Limb (tissue), 2 donors: Measurements from ENCODE around the gene TSEN34.
"Not testable (repeated sequence)": the region's sequence is repeated elsewhere in the genome, so short reads cannot be mapped to it uniquely, and the experiment has no call there.

ENCODE experiments used
- DNase-seq, 2 donors: peaks; one replicate each; pipeline ENCODE4 v3.0.0-alpha.2; 2016; ENCODE audit errors: extremely low spot score in 2 of 2

TSEN34 gene

DNA sequence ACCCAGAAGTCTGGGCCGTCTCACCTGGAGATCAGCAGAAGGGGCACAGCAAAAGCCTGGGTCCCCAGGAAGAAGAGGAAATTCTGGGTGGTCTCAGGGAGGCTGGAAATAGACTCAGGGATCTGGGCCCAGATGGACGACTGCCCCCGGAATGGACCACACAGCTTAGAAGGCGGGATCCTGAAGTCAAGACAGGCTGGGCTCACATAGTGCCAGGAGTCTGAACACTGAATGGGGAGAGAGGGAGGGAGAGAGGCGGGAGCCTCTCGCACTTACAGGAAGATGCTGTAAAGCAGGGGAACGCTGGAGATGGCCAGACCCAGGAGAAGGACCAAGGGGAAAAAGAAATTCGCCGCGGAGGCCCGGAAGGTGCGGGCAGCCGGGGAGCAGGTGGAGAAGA, 30.3 kb upstream of the TSEN34 start:
- no peak for DNase-seq

DNA sequence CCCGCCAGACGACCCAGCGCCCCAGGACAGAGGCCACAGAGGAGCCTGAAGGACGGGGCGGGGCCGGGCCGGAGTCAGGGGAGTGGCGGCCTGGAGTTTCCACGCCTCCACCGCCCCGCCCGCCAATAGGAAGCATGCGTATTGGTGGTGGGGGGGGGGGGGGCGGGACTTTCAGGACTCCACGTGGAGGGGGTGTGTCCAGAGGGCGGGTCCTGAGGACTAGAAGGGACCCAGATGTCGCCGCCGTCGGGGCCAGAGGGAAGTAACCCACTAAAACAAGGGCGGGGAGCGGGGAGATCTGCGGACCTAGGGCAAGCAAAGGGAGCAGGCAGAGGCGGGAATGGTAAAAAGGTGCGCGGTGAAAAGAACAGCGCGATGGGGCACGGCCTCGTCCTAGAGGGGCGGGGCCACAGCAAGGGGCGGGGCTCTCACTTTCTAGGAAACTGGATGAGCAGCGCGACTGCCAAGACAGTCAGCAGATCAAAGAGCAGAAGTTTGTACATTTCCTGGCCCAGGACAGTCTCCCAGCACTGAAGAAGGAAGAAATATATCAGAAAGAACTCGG, 28.8 kb upstream of the TSEN34 start:
- DNase-seq = peak in 1 of 2 donors; percentile 79

DNA sequence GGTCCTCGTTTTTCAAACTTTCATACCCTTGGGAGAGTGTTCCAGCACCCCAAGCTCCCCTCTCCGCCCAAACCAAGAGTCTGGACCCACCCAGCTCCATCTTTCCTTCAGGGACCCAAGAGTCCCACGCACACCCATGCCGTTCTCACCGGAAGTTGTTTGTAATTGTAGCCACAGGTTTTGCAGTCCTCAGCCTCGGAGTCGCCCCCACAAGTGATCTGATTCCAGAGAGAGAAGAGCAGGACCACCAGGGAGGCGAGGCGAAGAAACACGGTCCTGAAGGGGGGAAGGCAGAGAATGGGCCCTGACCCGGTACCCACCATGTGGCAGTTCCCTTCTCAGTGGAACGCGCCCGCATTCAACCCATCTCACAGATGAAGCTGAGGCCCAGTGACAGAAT, 28.2 kb upstream of the TSEN34 start:
- no peak for DNase-seq

- peak in 1 of 2 donors; percentile 43 for DNase-seq
Observed at GRCh38 chr19:54164369-54165068, 26.6 kb upstream of the TSEN34 start.

DNA sequence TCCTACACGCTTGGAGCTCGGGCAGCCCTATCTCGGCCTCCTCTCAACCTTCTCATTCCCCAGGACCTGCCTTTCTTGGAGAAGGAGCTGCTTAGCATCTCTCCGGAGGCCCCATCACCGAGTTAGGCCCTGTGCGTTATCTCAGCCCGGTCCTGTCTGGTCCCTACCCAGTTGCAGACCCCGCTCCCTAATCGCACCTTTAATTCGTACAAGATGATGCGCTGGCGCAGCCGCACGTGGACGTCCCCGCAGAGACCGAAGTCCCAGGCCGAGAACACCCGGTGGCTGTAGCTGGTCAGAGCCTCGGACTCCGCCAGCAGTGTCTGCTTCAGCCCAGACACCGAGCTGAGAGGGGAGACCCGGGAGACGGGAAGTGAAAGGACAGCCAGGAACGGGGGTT, 25.9 kb upstream of the TSEN34 start:
- DNase-seq = no peak

- peak; percentile 80 to 96 for DNase-seq
Observed at GRCh38 chr19:54168174-54168917, 22.8 kb upstream of the TSEN34 start.

GRCh38 chr19:54169149-54169740, 21.9 kb upstream of the TSEN34 start:
- DNase-seq = no peak

- not testable (repeated sequence) for DNase-seq
Observed at GRCh38 chr19:54171736-54172431, 19.2 kb upstream of the TSEN34 start.

DNA sequence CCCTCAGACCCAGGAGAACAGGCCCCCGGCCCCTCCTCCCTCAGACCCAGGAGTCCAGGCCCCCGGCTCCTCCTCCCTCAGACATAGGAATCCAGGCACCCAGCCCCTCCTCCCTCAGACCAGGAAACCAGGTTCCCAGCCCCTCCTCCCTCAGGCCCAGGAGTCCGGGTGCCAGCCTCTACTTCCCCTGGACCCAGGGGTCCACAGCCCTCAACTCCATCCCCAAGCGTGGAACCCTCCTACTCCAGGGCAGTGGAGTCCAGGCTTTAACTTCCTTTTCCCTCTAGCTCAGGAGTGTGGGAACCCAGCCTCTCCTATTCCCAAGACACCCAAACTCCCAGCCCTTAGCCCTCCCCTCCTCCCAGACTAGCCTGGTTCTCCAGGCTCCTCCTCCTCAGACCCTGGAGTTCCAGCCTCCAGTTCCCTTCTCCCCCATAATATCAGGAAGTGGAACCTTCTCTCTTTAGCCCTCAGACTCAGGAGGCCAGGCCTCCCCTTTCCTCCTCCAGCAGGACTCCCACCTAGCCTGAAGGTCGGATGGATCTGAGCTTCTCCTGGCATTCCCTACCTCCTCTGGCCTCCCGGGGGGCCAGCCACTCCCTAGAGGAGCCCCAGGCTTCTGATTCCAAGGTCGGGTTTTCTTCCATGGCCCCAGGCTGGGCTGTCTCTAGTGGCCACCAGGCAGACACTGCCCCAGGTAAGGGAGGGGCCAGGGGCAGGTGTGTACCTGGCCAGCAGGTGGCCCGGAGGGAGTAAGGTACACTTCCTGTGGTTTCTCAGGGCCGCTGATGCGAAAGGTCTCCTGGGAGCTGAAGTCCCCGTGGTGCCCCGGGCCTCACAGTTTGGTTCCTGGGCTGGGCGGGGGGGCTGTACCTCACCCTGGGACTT, 18.4 kb upstream of the TSEN34 start, which contains the start of gene TMC4:
Gene TMC4 (minus strand): TSS at position 690 of the 888 bp plus-strand sequence. CDS start 43 bp downstream, at position 647.
- peak in 1 of 2 donors; percentile 35 for DNase-seq

DNA sequence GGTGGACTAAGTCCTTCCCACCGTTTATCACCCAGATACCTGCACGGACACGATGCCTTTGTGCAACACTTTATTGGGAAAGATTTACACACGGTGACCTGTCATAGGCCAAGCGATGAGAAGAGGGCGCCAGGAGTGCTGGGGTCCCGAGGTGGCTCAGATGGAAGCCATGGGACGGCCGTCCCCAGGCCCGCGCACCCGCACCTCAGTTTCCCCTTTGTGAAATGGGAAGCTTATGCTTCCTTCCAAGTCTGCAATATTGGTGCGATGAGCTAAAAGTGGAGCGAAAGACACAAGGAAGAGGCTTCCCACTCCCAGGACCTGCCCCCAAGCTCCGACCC, 17.8 kb upstream of the TSEN34 start:
- no peak for DNase-seq

- DNase-seq = peak in 1 of 2 donors; percentile 28
Observed at GRCh38 chr19:54173951-54174834, 16.9 kb upstream of the TSEN34 start.

GRCh38 chr19:54178581-54179261, 12.4 kb upstream of the TSEN34 start:
- DNase-seq = peak in 1 of 2 donors; percentile 70

DNA sequence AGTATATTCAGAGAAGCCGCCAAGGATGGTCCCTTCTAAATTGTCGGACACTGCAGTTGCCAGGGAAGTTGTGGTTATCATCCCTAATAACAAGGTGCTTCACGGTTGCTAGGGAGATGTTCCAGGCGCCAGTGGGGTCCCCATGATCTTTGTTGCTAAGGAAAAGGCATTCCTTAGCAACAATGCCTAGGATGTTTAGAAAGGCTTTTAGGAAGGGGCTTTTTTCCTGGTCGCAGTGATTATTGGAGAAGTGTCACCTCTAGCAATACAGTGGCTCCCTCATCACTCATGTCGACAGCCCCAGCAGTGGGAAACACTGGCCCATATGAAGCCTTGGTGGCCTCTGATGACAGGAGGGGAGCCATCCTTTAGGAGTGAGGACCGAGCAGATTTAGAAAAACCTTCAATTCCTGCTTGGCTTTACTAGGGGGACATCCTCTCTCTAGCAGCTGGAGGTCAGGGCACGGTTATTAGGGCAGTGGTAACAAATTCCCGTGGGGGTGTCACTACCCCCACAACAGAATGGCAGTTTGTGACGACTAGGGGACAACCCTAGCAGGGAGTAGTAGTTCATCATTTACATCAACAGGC, 11.8 kb upstream of the TSEN34 start:
- DNase-seq = no peak

- DNase-seq = peak; percentile 53 to 72
Observed at GRCh38 chr19:54179921-54180461, 11.1 kb upstream of the TSEN34 start.

DNA sequence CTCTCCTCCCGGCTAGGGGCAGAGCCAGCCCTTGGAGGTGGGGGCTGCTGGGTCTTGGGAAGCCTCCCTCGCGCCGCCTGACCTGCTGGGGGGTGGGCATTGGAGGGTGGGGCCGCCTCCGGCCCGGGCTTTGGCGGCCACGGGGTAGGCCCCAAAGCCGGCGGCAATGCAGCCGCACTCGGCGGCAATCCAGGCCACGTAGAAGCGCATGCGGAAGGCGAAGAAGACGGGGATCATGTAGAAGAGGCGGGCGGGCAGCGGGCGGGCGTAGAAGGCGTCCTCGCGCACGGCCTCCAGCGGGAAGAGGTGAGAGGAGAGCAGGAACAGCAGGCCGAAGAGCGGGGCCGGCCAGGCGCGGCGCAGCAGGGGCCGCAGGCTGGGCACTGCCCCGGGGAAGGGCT, 10.4 kb upstream of the TSEN34 start:
- DNase-seq = no peak

DNA sequence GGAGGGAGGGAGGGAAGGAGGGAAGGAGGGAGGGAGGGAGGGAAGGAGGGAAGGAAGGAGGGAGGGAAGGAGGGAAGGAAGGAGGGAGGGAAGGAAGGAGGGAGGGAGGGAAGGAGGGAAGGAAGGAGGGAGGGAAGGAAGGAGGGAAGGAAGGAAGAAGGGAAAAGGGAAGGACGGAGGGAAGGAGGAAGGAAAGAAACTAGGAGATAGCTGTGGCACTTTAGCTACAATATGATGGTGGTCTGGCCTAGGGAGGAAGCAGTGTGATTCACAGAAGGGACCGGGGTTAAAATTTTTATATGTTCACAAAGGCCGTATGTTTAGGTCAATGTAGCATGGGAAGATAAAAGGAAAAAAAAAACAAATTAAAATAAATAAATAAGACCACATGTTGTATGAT, 9.2 kb upstream of the TSEN34 start:
- not testable (repeated sequence) for DNase-seq

- no peak for DNase-seq
Observed at GRCh38 chr19:54183431-54183830, 7.7 kb upstream of the TSEN34 start.

GRCh38 chr19:54186351-54186750, 4.8 kb upstream of the TSEN34 start:
- no peak for DNase-seq
